ENCODE measurements around the gene BCORL1. TPM values are rescaled to one million over a fixed set of nuclear protein-coding genes. Genes with fewer than 3 reads are reported as not detected.
A peak's percentile ranks its signal among the peaks of the same experiment; 100 is the strongest.

The BCORL1 gene
- polyA plus RNA-seq, 1 of the 3 experiments (the other 2 are of a cell fraction) = 4.2 TPM

GRCh38 chrX:130098210-130098552 is 115.7 kb downstream of the BCORL1 start:
- Histone ChIP-seq H2AFZ (ENCODE audit: low read depth) (no peak overlapping the region), H3K36me3 (replicated peaks in 1 of 2; ENCODE audit: control insufficient read depth in 1 of 2, insufficient read depth in 2 of 2, low read length in 1 of 2) (no peaks in the 10 kb centered on the region), H3K27ac (ENCODE audit: low read depth in 2 of 2, low read length in 1 of 2) (peak overlapping the region in 1 of 2 experiments; percentile 73; a peak in 2 of 4 replicates), H4K20me1 (ENCODE audit: insufficient read depth) (peaks cover 6% of the 10 kb centered on the region; the same call in 1 of the 2 replicates), H3F3A (replicated peaks; ENCODE audit: insufficient read depth) (no peaks in the 10 kb centered on the region), H3K79me2 (ENCODE audit: insufficient read depth) (peaks cover 36% of the 10 kb centered on the region), H3K4me3 (ENCODE audit: low read depth in 2 of 2, low read length in 1 of 2) (no peak overlapping the region), H3K4me1 (ENCODE audit: control insufficient read depth in 1 of 2, insufficient read depth in 2 of 2, low read depth in 1 of 2, low read length in 1 of 2) (peaks cover 0 to 13% of the 10 kb centered on the region in 2 experiments; a peak in 1 of 4 replicates), H3K9ac (no peak overlapping the region), H3K9me2 (no peaks in the 10 kb centered on the region), H3K4me2 (no peak overlapping the region), H3K9me3 (no peaks in the 10 kb centered on the region), H3K27me3 (ENCODE audit: insufficient read depth) (no peaks in the 10 kb centered on the region; the same call in 1 of the 2 replicates)
- TF ChIP-seq TCF12 (IDR thresholded peaks at IDR 0.05) = no peak
- no peak for TF ChIP-seq YY1 (IDR thresholded peaks at IDR 0.05; ENCODE audit: low read depth)
- no peak for TF ChIP-seq FOSL2 (IDR thresholded peaks at IDR 0.05; ENCODE audit: borderline replicate concordance, low read depth)
- no peak for TF ChIP-seq FOXJ3 (CRISPR knock-in tag; IDR thresholded peaks at IDR 0.05)
- no peak for TF ChIP-seq ELF1 (IDR thresholded peaks at IDR 0.05)
- TF ChIP-seq, protein P1, sequence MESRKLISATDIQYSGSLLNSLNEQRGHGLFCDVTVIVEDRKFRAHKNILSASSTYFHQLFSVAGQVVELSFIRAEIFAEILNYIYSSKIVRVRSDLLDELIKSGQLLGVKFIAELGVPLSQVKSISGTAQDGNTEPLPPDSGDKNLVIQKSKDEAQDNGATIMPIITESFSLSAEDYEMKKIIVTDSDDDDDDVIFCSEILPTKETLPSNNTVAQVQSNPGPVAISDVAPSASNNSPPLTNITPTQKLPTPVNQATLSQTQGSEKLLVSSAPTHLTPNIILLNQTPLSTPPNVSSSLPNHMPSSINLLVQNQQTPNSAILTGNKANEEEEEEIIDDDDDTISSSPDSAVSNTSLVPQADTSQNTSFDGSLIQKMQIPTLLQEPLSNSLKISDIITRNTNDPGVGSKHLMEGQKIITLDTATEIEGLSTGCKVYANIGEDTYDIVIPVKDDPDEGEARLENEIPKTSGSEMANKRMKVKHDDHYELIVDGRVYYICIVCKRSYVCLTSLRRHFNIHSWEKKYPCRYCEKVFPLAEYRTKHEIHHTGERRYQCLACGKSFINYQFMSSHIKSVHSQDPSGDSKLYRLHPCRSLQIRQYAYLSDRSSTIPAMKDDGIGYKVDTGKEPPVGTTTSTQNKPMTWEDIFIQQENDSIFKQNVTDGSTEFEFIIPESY (IDR thresholded peaks at IDR 0.05; ENCODE audit: borderline replicate concordance, low read depth) = no peak
- no peak for TF ChIP-seq CHD2 (IDR thresholded peaks at IDR 0.05; ENCODE audit: low read length, partially characterized antibody)
- TF ChIP-seq, protein P2, sequence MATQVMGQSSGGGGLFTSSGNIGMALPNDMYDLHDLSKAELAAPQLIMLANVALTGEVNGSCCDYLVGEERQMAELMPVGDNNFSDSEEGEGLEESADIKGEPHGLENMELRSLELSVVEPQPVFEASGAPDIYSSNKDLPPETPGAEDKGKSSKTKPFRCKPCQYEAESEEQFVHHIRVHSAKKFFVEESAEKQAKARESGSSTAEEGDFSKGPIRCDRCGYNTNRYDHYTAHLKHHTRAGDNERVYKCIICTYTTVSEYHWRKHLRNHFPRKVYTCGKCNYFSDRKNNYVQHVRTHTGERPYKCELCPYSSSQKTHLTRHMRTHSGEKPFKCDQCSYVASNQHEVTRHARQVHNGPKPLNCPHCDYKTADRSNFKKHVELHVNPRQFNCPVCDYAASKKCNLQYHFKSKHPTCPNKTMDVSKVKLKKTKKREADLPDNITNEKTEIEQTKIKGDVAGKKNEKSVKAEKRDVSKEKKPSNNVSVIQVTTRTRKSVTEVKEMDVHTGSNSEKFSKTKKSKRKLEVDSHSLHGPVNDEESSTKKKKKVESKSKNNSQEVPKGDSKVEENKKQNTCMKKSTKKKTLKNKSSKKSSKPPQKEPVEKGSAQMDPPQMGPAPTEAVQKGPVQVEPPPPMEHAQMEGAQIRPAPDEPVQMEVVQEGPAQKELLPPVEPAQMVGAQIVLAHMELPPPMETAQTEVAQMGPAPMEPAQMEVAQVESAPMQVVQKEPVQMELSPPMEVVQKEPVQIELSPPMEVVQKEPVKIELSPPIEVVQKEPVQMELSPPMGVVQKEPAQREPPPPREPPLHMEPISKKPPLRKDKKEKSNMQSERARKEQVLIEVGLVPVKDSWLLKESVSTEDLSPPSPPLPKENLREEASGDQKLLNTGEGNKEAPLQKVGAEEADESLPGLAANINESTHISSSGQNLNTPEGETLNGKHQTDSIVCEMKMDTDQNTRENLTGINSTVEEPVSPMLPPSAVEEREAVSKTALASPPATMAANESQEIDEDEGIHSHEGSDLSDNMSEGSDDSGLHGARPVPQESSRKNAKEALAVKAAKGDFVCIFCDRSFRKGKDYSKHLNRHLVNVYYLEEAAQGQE (IDR thresholded peaks at IDR 0.05; ENCODE audit: low read depth, low read length) = no peak
- TF ChIP-seq NRF1 (IDR thresholded peaks at IDR 0.05; ENCODE audit: low read depth, low read length) = no peak
- TF ChIP-seq IRF3 (IDR thresholded peaks at IDR 0.05; ENCODE audit: low read depth, low read length) = no peak
- no peak for TF ChIP-seq RCOR1 (IDR thresholded peaks at IDR 0.05; ENCODE audit: low read length)
- no peak for TF ChIP-seq FOXM1 (IDR thresholded peaks at IDR 0.05; ENCODE audit: low read depth)
- no peak for TF ChIP-seq RFX5 (IDR thresholded peaks at IDR 0.05; ENCODE audit: low read length)
- CTCF ChIA-PET = interaction anchor here (0.6 to 3.1 kb wide), 10 partner anchors 10 to 140 kb away, joined by 3 to 19 read pairs (median 3); no protein-coding TSS in a partner anchor
- POLR2A ChIA-PET = interaction anchor here (0.8 to 1.2 kb wide), 4 partner anchors 38 to 170 kb away, joined by 3 to 4 read pairs (median 4); partner anchors contain the start of genes RAB33A and ZNF280C
- 55% methylated on average over 5 of the region's 5 CpGs for WGBS (ENCODE audit: low lambda C conversion rate)
- DNase-seq = no peak

Data from SK-N-SH (cell line).